ENCODE measurements around the gene CLPTM1L.
"Not testable (repeated sequence)": the region's sequence is repeated elsewhere in the genome, so short reads cannot be mapped to it uniquely, and the experiment has no call there.

CLPTM1L gene

DNA sequence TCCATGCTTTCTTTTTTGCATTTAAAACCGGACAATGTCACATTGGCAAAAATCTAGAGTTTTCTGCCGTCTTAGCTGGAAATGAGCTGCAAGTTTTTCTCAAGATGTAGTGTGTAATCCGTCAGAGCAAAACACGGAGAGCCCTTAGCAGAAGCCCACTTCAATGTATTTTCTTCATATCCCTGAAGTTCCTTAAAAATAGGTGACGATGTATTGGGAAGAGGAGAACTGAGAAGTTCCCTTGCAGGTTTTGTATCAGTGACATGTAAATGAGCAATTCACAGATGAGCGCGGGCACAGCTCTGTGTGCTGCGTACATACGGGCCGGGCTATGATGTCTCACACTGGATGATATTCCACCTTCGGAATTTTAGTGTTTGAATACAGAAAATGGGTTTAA, 14.8 kb upstream of the CLPTM1L start:
- no peak for FAIRE-seq

DNA sequence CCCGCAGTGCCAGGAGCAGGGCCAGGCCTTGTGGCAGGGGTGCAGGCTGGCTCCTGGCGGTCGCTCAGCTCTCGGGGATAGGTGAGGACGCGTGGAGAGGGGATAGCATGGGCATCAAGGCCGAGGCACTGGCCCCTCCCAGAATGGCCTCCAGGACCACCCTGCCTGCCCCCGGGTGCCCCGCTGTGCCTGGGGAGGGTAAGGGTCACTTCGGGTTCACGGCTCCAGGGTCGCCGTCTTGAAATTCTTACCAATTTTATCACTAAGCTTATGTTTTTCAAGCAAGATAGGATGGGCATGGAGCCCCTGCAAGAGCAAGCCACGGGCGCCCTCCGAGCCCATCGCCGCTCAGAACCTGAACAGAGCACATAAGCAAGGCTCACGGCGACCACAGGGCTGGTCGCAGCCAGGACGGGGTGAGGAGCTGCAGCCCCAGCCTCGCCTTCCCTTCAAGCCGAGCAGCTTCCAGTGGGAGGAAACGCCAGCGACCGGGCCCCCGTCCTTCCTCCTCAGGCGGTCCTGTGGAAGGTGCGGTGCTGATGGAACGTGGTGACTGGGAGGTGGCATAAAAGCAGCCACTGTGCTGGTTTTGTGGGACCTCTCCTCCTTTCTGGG, 14.2 kb upstream of the CLPTM1L start:
- no peak for FAIRE-seq

DNA sequence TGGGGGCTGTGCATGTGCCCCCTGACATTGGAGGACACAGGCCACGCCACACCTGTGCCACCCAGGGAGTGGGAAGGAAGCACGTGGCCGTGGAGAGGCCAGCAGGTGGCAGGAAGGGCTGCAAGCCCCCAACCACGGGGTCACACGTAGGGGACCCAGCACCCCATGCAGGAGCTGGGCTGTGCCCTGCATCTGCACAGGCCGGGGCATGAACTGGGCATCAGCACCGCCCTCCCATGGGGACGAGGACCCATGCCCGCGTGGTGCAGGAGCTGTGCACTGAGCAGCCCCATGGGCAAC, 13.8 kb upstream of the CLPTM1L start:
- no peak for FAIRE-seq

DNA sequence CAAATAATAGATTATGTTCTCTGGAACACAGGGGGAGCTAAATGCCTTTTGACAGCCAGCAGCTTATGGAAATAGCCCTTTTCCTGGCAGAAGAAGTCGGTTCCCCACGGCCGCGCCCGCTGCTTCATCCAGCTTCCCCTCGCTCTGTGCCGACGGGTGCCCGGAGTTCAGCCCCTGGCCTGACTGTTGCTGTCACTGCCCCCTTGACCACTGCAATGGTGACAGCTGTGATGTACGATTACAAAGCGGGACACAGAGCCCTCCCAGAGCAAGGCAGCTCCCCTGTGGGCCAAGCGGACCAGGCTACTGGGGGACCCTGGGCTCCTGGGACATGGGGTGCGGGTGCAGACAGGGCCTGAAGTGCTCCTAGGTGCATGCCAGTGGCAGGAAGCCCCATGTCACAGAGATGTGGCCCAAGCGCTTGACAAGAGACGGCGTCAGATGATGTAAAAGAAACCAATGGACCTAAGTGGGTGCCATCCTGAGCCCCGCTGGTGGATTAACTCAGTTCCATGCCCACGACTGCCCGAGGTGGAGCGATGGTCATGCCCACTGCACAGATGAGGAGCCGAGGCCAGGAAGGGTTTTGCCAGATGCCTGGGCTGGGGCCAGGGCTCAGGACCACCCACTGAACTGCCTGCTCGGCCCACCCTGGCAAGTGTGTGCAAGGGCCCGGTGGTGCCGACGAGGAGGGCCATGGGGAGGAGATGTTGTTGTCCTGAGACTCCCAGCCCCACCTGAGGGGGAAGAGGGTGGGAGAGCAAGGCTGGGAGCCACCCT, 13.2 kb upstream of the CLPTM1L start:
- no peak for FAIRE-seq

DNA sequence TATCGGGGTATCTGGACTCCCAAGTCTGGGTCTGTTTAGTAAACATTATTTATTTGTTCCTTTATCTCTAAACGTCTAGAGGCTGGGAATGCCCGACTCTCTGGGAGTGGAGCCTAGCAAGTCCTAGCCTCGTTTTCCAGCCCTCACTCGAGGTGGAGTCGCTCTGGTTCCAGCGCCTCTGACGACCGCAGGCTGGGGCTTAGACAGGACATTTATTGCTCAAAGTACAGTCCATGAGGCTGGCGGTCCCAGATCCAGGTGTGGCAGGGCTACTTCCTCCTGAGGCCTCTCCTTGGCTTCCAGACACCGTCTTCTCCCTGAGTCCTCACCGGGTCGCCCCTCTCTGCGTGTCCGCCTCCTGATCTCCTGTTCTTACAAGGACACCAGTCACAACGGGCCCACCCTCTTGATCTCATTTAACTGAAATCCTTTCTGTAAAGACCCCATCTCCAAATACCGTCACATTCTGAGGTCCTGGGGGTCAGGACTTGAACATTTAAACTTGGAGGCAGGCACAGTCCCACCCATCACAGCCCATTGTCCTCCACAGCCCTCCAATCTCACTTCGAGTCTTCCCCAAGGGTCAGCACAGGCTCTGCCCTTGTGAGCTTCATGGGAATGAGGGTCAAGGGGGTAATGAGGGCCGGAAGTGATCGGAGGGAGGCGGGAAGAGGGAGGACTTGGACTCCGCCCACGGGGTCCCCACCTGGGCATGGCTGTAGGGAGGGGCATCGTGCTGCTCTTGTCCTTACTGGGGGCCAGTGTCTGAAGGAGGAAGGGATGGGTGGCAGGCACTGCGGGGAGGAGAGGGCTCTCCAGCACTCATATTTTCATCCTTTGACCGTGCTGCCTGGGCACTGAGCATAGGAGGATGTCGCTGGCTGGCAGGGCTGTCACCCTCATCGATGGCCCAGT, 12.2 kb upstream of the CLPTM1L start:
- no peak for FAIRE-seq

DNA sequence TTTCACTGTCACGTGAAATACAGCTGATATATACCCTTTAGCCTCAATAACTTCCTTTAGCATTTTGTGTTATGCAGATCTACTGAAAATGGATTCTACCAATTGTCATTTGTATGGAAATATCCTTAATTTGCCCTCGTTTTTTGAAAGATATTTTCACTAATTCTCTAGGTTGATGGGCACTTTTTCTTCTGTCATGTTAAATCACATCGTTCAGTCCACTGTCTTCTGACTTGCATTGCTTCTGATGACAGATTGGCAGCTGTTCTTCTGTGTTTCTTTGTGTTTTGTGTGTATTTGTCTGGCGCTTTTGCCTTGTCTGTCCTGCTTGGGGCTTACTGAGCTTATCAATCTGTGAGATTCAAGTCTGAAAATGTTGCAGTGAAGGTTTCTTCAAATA, 9.7 kb upstream of the CLPTM1L start:
- no peak for FAIRE-seq

DNA sequence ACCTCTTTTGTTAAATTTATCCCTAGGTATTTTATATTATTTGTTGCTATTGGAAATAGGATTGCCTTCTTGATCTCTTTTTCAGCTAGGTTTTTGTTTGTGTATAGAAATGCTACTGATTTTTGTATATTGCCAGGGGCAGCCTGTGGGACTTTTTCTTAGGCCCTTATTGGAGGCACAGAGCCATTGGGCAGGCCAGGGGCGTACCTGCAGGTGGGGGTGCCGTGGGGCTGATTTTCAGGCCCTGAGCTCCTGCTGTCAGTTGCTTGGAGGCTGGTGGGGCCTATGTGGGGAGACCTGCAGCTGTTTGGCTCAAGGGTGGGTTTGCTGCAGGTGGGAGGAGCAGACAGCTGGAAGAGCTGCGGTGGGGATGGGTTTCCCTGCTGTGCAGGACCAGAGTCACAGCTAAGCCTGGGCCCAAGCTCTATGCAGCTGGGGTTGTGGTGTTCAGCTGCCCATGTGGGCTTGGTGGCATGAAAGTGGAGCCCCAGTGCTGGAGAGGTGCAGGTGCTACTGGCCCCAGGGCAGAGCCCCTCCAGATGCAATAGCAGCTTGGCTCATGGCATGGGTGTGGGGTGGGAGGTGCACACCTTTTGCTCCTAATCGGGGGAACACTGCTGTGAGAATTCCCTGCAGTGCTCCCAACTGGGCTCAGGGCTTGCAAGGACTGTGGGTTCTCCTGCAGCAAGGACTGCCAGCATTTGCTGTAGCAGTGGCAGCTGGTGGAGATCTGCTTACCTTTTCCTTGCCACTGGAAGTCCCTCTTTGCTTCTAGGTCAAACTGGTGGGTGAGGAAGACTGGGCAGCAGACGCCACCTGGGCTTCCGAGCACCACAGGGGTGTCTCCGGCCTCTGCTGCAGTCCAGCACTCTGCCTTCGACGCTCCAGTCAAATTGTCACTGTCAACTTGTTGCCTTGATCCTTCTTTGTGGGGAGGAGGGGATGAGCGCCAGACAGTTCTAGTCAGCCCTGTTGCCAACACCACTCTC, 7.6 kb upstream of the CLPTM1L start:
- FAIRE-seq = no peak

DNA sequence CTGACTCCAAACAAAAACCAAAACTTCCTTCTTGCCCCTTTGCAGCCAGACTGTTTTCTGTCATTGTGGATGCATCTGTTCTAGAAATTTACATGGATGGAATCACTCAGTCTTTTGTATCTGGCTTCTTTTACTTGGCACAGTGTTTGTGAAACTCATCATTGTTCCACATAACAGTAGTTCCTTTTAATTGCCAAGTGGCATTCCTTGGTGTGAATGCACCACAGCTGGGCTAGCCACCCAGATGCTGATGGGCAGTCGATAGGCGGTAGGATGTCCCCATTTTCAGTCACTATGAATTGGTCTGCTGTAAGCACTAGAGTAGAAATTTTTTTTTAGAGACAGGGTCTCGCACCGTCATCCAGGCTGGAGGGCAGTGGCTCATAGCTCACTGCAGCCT, 6.3 kb upstream of the CLPTM1L start:
- FAIRE-seq = no peak

DNA sequence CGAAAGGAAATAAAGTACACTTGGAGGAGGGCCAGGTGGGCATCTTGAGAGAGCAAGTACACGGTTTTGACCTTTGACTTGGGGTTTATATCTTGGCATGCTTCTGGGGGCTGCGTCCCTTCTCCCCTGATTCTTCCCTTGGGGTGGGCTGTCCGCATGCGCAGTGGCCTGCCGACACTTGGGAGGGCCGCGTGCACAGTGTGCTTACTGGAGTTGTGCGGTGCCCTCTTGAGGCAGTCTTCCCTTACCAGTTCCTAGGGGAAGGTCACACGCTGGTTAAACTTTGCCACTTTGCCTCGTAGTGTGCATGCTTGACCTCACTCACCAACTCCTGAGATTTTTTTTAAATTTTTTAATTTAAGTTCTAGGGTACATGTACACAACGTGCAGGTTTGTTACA, 4.3 kb upstream of the CLPTM1L start:
- no peak for FAIRE-seq

DNA sequence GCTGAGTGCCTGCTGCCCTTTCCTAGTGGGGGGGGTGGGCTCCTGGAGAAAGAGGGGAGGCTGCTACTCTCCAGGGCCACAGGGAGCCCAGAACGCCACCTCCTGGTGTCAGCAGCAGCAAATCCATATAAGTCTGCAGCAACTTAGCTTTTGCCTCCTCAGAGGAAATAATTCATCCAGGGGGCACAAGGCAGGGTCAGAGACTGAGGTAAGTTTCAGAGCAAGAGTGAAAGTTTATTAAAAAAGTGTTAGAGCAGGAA, 4.0 kb upstream of the CLPTM1L start:
- no peak for FAIRE-seq

DNA sequence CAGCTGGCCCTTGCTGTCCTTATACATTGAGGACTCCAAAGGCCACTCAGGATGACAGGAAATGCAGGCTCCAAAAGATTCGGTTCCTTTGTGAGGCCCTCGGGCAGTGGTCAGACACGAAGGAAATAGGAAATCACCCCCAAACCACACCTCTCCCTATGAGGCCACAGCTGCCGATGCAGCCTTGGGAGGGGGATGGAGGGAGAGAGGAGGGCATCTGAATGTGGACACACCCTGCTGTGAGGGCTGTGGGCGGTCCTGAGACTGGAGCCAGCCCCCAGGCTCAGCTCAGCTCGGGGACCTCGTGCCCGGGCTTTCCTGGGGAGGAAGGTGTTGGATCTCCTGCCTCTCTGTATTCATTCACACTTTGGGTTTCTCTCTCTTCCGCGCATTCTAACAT, 2.7 kb upstream of the CLPTM1L start:
- FAIRE-seq = no peak

DNA sequence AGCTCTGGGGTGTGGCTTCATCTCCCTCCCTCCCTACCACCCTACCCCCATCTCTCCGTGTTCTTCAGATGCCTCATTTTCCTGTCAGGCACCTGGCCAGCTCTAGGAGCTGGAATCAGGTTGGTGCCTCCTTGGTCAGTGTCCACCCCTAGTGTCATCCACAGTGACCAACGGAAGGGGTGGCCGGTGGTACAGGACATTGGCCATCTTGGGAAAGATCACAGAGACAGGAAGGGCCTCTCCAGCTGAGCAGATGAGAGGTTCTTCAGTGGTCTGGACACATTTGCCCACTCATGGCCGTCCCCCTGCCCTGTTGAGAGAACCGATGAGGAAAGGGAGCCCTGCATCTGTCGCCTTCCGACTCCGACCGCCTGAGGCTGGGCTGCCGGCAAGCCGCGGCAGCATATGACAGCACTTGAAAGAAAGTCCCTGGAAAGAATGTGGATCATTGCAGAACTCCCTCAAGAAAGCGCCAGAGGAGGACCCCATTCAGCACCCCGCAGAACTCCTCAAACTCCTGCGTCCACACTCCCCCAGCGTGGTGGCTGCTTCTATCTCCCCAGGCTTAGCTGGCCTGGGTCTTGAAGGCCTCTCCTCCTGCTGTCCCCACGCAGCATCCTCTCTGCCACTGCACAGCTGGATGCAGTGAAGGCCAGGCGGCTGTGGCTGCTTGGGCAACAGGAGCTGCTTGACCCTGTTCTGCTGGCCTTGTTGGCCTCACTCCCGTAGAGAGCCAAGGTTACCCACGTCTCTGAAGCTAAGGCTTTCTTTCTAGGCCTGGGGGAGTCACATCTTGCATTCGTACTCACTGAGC, 1.9 kb upstream of the CLPTM1L start:
- FAIRE-seq = no peak

DNA sequence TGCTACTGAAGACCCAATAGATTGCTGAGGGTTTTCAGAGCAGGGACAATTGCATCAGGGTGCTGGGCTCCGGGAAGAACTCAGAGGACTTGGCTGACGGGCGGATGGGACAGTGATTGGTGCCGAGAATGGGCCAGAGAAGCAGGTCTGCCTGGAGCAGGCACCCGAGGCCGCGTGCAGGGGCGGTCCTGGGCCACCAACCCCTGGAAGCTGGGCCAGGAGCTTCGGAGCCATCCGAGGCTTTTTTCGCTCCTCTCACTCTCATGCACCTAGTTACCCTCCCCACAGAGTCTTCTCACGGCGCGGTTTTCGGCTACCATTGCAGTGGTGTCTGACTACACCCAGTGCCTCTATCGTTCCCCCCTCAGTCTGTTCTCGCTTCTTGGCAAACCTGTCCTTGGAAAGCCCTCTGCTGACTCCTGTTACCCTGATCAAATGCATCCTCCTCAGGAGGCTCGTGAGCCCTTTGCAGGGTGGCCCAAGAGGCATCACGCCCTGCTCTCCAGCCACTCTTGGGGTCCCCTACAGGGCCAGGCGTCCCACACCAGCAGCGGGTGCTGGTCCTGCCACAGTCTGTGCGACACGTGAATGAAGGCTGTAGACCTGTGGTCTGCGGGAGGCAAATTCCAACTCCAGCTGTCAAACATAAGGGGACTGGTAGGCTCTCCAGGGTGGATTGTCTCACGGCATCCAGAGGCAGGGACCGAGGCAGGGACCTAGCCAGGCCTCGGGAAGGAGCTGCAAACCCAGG, 1.2 kb upstream of the CLPTM1L start:
- FAIRE-seq = no peak

DNA sequence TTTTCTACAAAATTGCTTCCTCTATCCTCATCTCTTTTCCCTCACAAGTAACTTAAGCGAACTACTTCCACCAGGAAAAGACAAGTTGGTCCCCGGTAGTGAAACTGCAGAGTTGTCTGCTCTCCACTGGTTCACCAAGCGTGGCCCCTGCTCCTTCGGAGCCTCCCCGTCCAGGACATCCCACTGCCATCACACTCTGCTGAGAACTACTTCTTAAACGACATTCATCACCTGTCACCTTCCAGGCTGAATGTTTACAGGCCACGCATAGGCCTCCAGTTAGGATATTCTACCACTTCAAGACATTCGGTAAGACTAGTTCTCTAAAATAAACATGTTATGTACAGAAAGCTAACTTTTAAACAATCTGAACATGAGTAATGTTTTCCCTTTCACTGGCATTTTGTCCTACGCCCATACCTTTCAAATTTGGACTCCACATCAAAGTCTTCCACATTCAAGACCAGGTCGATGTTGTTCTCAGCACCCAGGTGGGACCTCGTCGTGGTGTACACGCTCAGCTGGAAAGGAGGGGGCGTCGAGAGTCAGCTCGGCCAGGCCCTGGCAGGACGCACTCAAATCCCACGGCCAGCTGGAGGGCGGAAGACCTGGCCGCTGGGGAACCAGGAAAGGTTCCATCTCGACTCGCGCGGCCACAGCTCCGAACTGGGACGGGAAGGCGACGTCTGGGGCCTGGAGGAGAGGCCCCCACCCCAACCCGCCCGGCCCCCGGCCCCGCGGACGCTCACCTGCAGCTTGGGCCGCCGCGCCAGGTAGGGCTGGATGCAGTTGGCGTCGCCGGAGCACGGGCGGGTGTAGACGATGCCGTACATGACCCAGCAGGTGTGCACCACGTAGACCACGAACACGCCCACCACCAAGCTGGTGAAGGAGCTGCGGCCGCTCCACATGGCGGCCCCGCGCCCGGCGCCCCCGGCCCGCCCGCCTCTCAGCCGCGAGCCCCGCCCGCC, 683 bp downstream of the CLPTM1L start:
- FAIRE-seq = no peak

DNA sequence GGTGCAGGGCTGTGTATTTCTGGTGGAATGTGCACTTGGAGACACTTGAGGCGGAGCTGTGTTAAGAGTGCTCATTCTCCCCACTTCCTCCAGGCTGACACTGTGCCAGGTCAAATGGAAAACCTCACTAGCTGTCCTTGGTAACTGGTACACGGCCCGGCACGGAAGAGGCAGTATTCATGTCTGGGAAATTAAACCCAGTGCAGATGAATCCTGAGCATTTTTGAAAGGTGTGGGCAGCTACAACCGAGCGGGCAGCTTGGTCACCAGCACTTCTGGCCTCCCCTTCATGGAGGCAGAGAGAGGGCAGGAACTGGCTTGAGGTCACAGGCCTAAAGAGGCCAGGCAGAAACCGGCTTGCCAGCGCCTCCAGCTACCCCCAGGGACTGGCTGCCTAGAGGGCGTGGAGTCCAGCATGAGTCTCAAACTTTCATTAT, 1.6 kb downstream of the CLPTM1L start:
- FAIRE-seq = no peak

DNA sequence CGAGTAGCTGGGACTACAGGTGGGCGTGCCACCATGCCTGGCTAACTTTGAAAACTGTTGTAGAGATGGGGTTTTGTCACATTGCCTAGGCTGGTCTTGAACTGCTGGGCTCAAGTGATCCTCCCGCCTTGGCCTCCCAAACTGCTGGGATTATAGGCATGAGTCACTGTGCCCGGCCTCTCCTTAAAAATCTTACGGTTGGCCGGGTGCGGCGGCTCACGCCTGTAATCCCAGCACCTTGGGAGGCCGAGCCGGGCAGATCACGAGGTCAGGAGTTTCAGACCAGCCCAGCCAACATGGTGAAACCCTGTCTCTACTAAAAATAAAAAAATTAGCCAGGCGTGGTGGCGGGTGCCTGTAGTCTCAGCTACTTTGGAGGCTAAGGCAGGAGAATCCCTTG, 2.2 kb downstream of the CLPTM1L start:
- not testable (repeated sequence) for FAIRE-seq

DNA sequence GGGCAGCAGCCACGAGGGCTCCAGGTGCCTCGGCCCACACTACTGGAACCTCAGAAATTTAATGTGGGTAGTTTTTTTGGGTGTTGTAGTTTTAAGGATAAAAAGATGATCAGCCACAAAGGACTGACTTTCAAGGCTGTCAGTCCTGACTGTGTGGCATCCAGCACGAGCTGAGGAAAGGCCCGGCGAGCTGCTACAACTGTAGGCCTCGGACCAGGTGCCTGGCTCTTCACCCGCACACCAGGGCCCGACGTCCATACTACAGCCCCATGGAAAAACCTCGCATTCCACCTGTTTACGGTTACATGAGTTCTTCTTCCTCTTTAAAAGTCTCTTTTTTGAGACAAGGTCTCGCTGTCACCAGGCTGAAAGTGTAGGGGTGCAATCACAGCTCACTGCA, 2.6 kb downstream of the CLPTM1L start:
- FAIRE-seq = no peak

DNA sequence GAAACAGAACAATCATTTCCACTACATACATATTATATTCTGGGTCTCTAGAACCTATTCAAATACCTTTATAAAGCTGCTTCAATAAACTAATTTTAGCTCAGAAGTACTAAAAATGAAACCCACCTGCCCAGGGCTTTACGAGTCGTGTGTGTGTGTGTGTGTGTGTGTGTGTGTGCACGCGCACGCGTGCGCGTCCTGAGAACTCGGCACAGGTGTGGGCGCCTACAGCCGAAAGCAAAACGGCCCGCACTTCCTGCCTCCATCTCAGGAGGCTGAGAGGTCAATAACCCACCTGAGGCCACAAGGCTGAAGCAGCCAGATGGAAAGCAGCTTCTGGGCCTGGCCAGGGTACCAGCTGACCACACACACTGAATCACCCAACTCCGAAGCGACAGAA, 3.0 kb downstream of the CLPTM1L start:
- FAIRE-seq = no peak

DNA sequence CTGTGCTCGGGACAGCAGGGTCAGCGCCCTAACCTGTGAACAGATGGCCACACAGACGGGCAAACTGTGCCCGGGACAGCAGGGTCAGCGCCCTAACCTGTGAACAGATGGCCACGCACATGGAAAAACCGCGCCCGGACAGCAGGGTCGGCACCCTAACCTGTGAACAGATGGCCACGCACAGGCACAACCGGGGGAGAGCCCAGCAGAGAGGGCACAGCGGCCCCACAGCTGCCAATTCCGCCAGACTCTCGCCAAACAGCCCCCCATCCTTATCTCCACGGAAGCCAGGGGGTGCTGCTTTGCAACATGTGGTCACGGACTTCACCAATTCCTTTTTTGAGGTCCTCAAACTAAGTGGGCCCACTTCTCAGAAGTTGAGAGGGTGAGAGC, 5.1 kb downstream of the CLPTM1L start:
- not testable (repeated sequence) for FAIRE-seq
